Osteoblast (primary cell): ENCODE data around the gene CACNG7. TPM values are rescaled to one million over a fixed set of nuclear protein-coding genes. Genes with fewer than 3 reads are reported as not detected.
A peak's percentile ranks its signal among the peaks of the same experiment; 100 is the strongest.

Source experiments
- DNase-seq: peaks from one replicate; pipeline ENCODE4 v3.0.0; 2011; ENCODE audit warnings: low spot score, mixed read lengths; ENCODE audit not compliant: insufficient read length; ENCODE audit errors: missing footprints
- H2AFZ ChIP-seq: 2 replicates; pipeline ENCODE4 v1.6.0; 2011; ENCODE audit warnings: mild to moderate bottlenecking, low read length
- H3K27ac ChIP-seq: 2 replicates; pipeline ENCODE4 v1.5.1; 2011; ENCODE audit warnings: mild to moderate bottlenecking, low read depth, low read length, moderate library complexity
- H3K27me3 ChIP-seq: 2 replicates; pipeline ENCODE4 v1.6.0; 2012; ENCODE audit warnings: mild to moderate bottlenecking, control low read depth, inconsistent platforms, low read length, moderate library complexity; ENCODE audit not compliant: insufficient read depth
- H3K36me3 ChIP-seq: 2 replicates; pipeline ENCODE4 v1.5.1; 2011; ENCODE audit warnings: mild to moderate bottlenecking, low read length, control low read depth, moderate library complexity; ENCODE audit not compliant: insufficient read depth
- H3K4me1 ChIP-seq: 2 replicates; pipeline ENCODE4 v1.5.1; 2011; ENCODE audit warnings: mild to moderate bottlenecking, low read length, control low read depth, moderate library complexity; ENCODE audit not compliant: insufficient read depth
- H3K4me2 ChIP-seq: 2 replicates; pipeline ENCODE4 v1.6.0; 2011; ENCODE audit warnings: mild to moderate bottlenecking, low read length; ENCODE audit not compliant: insufficient read depth
- H3K4me3 ChIP-seq: fragments of 200-600 bp; sonication (generic); 3 replicates; pipeline ENCODE4 v1.5.1; 2012; ENCODE audit warnings: mild to moderate bottlenecking, low read length, inconsistent platforms; ENCODE audit not compliant: insufficient read depth
- H3K79me2 ChIP-seq: 2 replicates; pipeline ENCODE4 v1.6.0; 2012; ENCODE audit warnings: mild to moderate bottlenecking, low read length, control low read depth, inconsistent platforms; ENCODE audit not compliant: insufficient read depth
- H3K9me3 ChIP-seq: 2 replicates; pipeline ENCODE4 v1.5.1; 2011; ENCODE audit warnings: low read depth, low read length, control low read depth
- H4K20me1 ChIP-seq: 2 replicates; pipeline ENCODE4 v1.6.0; 2012; ENCODE audit warnings: mild to moderate bottlenecking, low read length, control low read depth; ENCODE audit not compliant: insufficient read depth
- CTCF ChIP-seq: IDR thresholded peaks from 2 replicates; pipeline ENCODE4 v1.5.1; 2011; ENCODE audit warnings: mild to moderate bottlenecking, low read depth, low read length, moderate library complexity; ENCODE audit errors: extremely low read depth
- total RNA-seq: library from RNA; depleted of rRNA; stranded (reverse); fragments of >200 nt; gene quantifications from 2 replicates; pipeline ENCODE4 v1.2.3, GENCODE V29; 2012

Gene CACNG7
- total RNA-seq, 1 donor: not detected

GRCh38 chr19:53961523-53962356 is 52.7 kb downstream of the CACNG7 start:
- no peaks in the 10 kb centered on the region for H3K4me1 ChIP-seq
- H4K20me1 ChIP-seq: no peaks in the 10 kb centered on the region
- no peak overlapping the region for H3K4me3 ChIP-seq
- DNase-seq: peak; percentile 72
- no peak overlapping the region for H3K4me2 ChIP-seq
- no peak for TF ChIP-seq CTCF
- peaks cover 61% of the 10 kb centered on the region for H3K27me3 ChIP-seq
- no peaks in the 10 kb centered on the region for H3K79me2 ChIP-seq
- H2AFZ ChIP-seq: no peak overlapping the region
- H3K9me3 ChIP-seq: no peaks in the 10 kb centered on the region
- no peaks in the 10 kb centered on the region for H3K36me3 ChIP-seq
- no peak overlapping the region for H3K27ac ChIP-seq

GRCh38 chr19:53962887-53963431 is 53.9 kb downstream of the CACNG7 start, which contains the start of gene CACNG8:
Gene CACNG8, plus strand, starts transcription at chr19:53962937.
- no peak within 1 kb of the TSS for H2AFZ ChIP-seq
- H3K27me3 ChIP-seq: peaks cover 50% of the 10 kb centered on the region
- TF ChIP-seq CTCF: no peak
- no peak within 1 kb of the TSS for H3K4me2 ChIP-seq
- no peaks in the 10 kb centered on the region for H3K36me3 ChIP-seq
- DNase-seq: peak; percentile 72
- no peaks in the 10 kb centered on the region for H3K4me1 ChIP-seq
- H3K79me2 ChIP-seq: no peaks in the 10 kb centered on the region
- H4K20me1 ChIP-seq: no peaks in the 10 kb centered on the region
- H3K4me3 ChIP-seq: no peak within 1 kb of the TSS
- H3K9me3 ChIP-seq: no peaks in the 10 kb centered on the region
- H3K27ac ChIP-seq: no peak within 1 kb of the TSS

- Histone ChIP-seq H3K27ac (no peak overlapping the region), H3K36me3 (no peaks in the 10 kb centered on the region), H3K9me3 (no peaks in the 10 kb centered on the region), H4K20me1 (no peaks in the 10 kb centered on the region), H2AFZ (no peak overlapping the region), H3K4me1 (no peaks in the 10 kb centered on the region), H3K4me3 (no peak overlapping the region), H3K27me3 (peaks cover 31% of the 10 kb centered on the region), H3K79me2 (no peaks in the 10 kb centered on the region), H3K4me2 (peak overlapping the region; percentile 32)
- DNase-seq: peak; percentile 73
- no peak for TF ChIP-seq CTCF
Measured at GRCh38 chr19:53965091-53965490, 56.0 kb downstream of the CACNG7 start.

- Histone ChIP-seq H3K4me3 (no peak overlapping the region), H3K4me2 (no peak overlapping the region), H2AFZ (no peak overlapping the region), H4K20me1 (no peaks in the 10 kb centered on the region), H3K79me2 (no peaks in the 10 kb centered on the region), H3K27ac (no peak overlapping the region), H3K9me3 (no peaks in the 10 kb centered on the region), H3K36me3 (no peaks in the 10 kb centered on the region), H3K27me3 (peaks cover 16% of the 10 kb centered on the region), H3K4me1 (no peaks in the 10 kb centered on the region)
- DNase-seq: peak; percentile 51
- no peak for TF ChIP-seq CTCF
Measured at GRCh38 chr19:53966931-53967330, 57.9 kb downstream of the CACNG7 start.
